Measurements from ENCODE around the gene SLC12A7. TPM values are rescaled to one million over a fixed set of nuclear protein-coding genes. Genes with fewer than 3 reads are reported as not detected.

SLC12A7 gene
- total and polyA plus RNA-seq, 2 of the 13 experiments (the other 11 are each of a cell fraction or from before 2014, with no cell fraction given) = 14.0 to 18.5 TPM

DNA sequence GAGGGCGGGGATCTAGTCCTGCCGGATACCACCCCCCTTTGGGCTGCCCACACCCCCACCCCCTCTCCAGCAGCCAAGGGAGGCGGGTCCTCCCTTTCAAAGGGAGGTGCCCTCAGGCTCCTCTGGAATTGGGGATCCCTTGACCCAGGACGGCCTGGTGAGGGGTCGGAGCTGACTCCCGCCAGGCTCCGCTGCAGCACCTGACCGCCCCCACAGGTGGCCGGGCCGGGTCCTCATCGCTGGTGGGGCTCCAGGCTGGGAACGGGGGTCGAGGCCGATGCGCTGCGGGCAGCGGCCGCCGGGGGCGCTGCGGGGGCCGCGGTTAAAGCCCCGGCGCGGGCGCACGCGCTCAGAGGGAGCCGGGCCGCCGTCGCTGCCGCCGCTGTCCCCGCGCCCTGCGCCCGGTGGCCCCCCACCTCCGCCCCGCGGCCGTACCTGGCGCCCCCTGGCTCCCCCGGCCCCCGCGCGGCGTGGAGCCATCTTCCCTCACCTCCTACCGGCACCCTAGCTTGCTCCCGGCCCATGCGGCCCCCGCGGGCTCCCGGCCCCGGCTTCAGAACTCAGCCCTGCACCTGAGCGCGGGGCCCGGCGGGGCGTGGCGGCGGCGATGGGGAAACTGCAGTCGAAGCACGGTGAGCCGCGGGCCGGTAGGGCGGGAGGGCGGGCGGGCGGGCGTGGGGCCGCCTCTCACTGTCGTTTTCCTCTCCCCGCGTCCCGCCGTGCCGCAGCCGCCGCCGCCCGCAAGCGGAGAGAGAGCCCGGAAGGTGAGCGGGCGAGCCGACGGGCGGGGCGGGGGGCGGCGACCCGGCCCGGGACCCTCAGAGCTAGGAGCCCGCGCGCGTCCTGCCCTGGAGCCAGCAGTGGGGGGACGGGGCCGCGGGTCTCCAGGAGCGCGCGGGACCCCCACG, 103.2 kb downstream of the SLC12A7 start, which contains the start of gene NKD2 (continued):
- TF ChIP-seq, protein P1, sequence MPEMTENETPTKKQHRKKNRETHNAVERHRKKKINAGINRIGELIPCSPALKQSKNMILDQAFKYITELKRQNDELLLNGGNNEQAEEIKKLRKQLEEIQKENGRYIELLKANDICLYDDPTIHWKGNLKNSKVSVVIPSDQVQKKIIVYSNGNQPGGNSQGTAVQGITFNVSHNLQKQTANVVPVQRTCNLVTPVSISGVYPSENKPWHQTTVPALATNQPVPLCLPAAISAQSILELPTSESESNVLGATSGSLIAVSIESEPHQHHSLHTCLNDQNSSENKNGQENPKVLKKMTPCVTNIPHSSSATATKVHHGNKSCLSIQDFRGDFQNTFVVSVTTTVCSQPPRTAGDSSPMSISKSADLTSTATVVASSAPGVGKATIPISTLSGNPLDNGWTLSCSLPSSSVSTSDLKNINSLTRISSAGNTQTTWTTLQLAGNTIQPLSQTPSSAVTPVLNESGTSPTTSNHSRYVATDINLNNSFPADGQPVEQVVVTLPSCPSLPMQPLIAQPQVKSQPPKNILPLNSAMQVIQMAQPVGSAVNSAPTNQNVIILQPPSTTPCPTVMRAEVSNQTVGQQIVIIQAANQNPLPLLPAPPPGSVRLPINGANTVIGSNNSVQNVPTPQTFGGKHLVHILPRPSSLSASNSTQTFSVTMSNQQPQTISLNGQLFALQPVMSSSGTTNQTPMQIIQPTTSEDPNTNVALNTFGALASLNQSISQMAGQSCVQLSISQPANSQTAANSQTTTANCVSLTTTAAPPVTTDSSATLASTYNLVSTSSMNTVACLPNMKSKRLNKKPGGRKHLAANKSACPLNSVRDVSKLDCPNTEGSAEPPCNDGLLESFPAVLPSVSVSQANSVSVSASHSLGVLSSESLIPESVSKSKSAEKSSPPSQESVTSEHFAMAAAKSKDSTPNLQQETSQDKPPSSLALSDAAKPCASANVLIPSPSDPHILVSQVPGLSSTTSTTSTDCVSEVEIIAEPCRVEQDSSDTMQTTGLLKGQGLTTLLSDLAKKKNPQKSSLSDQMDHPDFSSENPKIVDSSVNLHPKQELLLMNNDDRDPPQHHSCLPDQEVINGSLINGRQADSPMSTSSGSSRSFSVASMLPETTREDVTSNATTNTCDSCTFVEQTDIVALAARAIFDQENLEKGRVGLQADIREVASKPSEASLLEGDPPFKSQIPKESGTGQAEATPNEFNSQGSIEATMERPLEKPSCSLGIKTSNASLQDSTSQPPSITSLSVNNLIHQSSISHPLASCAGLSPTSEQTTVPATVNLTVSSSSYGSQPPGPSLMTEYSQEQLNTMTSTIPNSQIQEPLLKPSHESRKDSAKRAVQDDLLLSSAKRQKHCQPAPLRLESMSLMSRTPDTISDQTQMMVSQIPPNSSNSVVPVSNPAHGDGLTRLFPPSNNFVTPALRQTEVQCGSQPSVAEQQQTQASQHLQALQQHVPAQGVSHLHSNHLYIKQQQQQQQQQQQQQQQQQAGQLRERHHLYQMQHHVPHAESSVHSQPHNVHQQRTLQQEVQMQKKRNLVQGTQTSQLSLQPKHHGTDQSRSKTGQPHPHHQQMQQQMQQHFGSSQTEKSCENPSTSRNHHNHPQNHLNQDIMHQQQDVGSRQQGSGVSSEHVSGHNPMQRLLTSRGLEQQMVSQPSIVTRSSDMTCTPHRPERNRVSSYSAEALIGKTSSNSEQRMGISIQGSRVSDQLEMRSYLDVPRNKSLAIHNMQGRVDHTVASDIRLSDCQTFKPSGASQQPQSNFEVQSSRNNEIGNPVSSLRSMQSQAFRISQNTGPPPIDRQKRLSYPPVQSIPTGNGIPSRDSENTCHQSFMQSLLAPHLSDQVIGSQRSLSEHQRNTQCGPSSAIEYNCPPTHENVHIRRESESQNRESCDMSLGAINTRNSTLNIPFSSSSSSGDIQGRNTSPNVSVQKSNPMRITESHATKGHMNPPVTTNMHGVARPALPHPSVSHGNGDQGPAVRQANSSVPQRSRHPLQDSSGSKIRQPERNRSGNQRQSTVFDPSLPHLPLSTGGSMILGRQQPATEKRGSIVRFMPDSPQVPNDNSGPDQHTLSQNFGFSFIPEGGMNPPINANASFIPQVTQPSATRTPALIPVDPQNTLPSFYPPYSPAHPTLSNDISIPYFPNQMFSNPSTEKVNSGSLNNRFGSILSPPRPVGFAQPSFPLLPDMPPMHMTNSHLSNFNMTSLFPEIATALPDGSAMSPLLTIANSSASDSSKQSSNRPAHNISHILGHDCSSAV (CRISPR knock-in tag; IDR thresholded peaks at IDR 0.05; ENCODE audit: borderline replicate concordance) = no peak
- TF ChIP-seq, protein P2, sequence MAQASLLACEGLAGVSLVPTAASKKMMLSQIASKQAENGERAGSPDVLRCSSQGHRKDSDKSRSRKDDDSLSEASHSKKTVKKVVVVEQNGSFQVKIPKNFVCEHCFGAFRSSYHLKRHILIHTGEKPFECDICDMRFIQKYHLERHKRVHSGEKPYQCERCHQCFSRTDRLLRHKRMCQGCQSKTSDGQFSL (CRISPR knock-in tag; IDR thresholded peaks at IDR 0.05) = no peak
- TF ChIP-seq ZSCAN12 (CRISPR knock-in tag; IDR thresholded peaks at IDR 0.05) = no peak
- no peak for TF ChIP-seq KAT8 (CRISPR knock-in tag; IDR thresholded peaks at IDR 0.05)
- peak; percentile 28 for TF ChIP-seq XRCC5 (optimal IDR thresholded peaks at IDR 0.05; ENCODE audit: low read length)
- no peak for TF ChIP-seq ZNF230 (CRISPR knock-in tag; IDR thresholded peaks at IDR 0.05)
- no peak for TF ChIP-seq ZNF263 (CRISPR knock-in tag; IDR thresholded peaks at IDR 0.05)
- TF ChIP-seq CENPT (CRISPR knock-in tag; IDR thresholded peaks at IDR 0.05; ENCODE audit: low read depth) = no peak
- TF ChIP-seq ZNF747 (CRISPR knock-in tag; IDR thresholded peaks at IDR 0.05; ENCODE audit: borderline replicate concordance) = no peak
- TF ChIP-seq, protein P3, sequence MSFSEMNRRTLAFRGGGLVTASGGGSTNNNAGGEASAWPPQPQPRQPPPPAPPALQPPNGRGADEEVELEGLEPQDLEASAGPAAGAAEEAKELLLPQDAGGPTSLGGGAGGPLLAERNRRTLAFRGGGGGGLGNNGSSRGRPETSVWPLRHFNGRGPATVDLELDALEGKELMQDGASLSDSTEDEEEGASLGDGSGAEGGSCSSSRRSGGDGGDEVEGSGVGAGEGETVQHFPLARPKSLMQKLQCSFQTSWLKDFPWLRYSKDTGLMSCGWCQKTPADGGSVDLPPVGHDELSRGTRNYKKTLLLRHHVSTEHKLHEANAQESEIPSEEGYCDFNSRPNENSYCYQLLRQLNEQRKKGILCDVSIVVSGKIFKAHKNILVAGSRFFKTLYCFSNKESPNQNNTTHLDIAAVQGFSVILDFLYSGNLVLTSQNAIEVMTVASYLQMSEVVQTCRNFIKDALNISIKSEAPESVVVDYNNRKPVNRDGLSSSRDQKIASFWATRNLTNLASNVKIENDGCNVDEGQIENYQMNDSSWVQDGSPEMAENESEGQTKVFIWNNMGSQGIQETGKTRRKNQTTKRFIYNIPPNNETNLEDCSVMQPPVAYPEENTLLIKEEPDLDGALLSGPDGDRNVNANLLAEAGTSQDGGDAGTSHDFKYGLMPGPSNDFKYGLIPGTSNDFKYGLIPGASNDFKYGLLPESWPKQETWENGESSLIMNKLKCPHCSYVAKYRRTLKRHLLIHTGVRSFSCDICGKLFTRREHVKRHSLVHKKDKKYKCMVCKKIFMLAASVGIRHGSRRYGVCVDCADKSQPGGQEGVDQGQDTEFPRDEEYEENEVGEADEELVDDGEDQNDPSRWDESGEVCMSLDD (CRISPR knock-in tag; IDR thresholded peaks at IDR 0.05; ENCODE audit: borderline replicate concordance) = no peak
- no peak for TF ChIP-seq SMAD1 (CRISPR knock-in tag; IDR thresholded peaks at IDR 0.05; ENCODE audit: borderline replicate concordance, low read depth)
- TF ChIP-seq HOXA3 (CRISPR knock-in tag; IDR thresholded peaks at IDR 0.05) = peak; percentile 7
- no peak for TF ChIP-seq PCBP2 (optimal IDR thresholded peaks at IDR 0.05; ENCODE audit: low read depth, low read length, poor library complexity, severe bottlenecking)
- no peak for TF ChIP-seq MTA1 (CRISPR knock-in tag; IDR thresholded peaks at IDR 0.05; ENCODE audit: borderline replicate concordance)
- peak; percentile 25; the same call in 1 of the 2 replicates for TF ChIP-seq ZNF777 (CRISPR knock-in tag; IDR thresholded peaks at IDR 0.05)
- no peak for TF ChIP-seq TCF12 (IDR thresholded peaks at IDR 0.05)
- no peak for TF ChIP-seq TCF12 (CRISPR knock-in tag; IDR thresholded peaks at IDR 0.05)
- no peak for TF ChIP-seq KAT2B (IDR thresholded peaks at IDR 0.05; ENCODE audit: borderline replicate concordance, low read depth, low read length)
- no peak for TF ChIP-seq ZNF264 (CRISPR knock-in tag; IDR thresholded peaks at IDR 0.05)
